ENCODE measurements around the gene SGF29.
"Not testable (repeated sequence)": the region's sequence is repeated elsewhere in the genome, so short reads cannot be mapped to it uniquely, and the experiment has no call there.

- not testable (repeated sequence) for TF ChIP-seq CTCF, POLR2AphosphoS5 (IDR thresholded peaks at IDR 0.05)
These were observed 54.7 kb downstream of the SGF29 start for GRCh38 chr16:28608496-28608808.
